Fibroblast of the conjunctiva (primary cell): ENCODE data around the gene SV2C.
A peak's percentile ranks its signal among the peaks of the same experiment; 100 is the strongest.
"Not testable (repeated sequence)": the region's sequence is repeated elsewhere in the genome, so short reads cannot be mapped to it uniquely, and the experiment has no call there.

ENCODE experiments used
- DNase-seq: peaks from one replicate; pipeline ENCODE4 v3.0.0-alpha.2; 2010; ENCODE audit warnings: low read depth

SV2C gene

GRCh38 chr5:76336253-76336809 lies 253.1 kb downstream of the SV2C start:
- not testable (repeated sequence) for DNase-seq

- DNase-seq: no peak
Measured at GRCh38 chr5:76337953-76338451, 254.8 kb downstream of the SV2C start.

GRCh38 chr5:76339919-76340318 lies 256.7 kb downstream of the SV2C start:
- DNase-seq: no peak

- no peak for DNase-seq
Measured at GRCh38 chr5:76341651-76342334, 258.6 kb downstream of the SV2C start.

GRCh38 chr5:76342474-76342873 lies 259.3 kb downstream of the SV2C start:
- no peak for DNase-seq

GRCh38 chr5:76345582-76345981 lies 262.4 kb downstream of the SV2C start:
- DNase-seq: no peak

- no peak for DNase-seq
Measured at GRCh38 chr5:76351176-76351575, 268.0 kb downstream of the SV2C start.

GRCh38 chr5:76351577-76351976 lies 268.4 kb downstream of the SV2C start:
- DNase-seq: no peak

- no peak for DNase-seq
Measured at GRCh38 chr5:76356887-76357286, 273.7 kb downstream of the SV2C start.

GRCh38 chr5:76363352-76364225 lies 280.4 kb downstream of the SV2C start:
- no peak for DNase-seq

GRCh38 chr5:76364226-76364589 lies 281.0 kb downstream of the SV2C start:
- DNase-seq: no peak

GRCh38 chr5:76365561-76365960 lies 282.4 kb downstream of the SV2C start:
- DNase-seq: no peak

GRCh38 chr5:76366596-76366995 lies 283.4 kb downstream of the SV2C start:
- no peak for DNase-seq

- DNase-seq: no peak
Measured at GRCh38 chr5:76367623-76368371, 284.6 kb downstream of the SV2C start.

GRCh38 chr5:76368941-76369340 lies 285.8 kb downstream of the SV2C start:
- no peak for DNase-seq

GRCh38 chr5:76369668-76370067 lies 286.5 kb downstream of the SV2C start:
- not testable (repeated sequence) for DNase-seq

GRCh38 chr5:76371960-76372322 lies 288.8 kb downstream of the SV2C start:
- DNase-seq: no peak

GRCh38 chr5:76372323-76373054 lies 289.3 kb downstream of the SV2C start:
- DNase-seq: peak; percentile 68

- DNase-seq: no peak
Measured at GRCh38 chr5:76376148-76376865, 293.1 kb downstream of the SV2C start.

GRCh38 chr5:76376866-76377230 lies 293.7 kb downstream of the SV2C start:
- no peak for DNase-seq

- DNase-seq: no peak
Measured at GRCh38 chr5:76378355-76378754, 295.2 kb downstream of the SV2C start.
